ELF-1 (cell line): ENCODE measurements around the gene MYO1D.
"Not testable (repeated sequence)": the region's sequence is repeated elsewhere in the genome, so short reads cannot be mapped to it uniquely, and the experiment has no call there.

Source experiments
- DNase-seq: peaks from one replicate; pipeline ENCODE4 v3.0.0-alpha.2; 2016; ENCODE audit warnings: low read depth, low spot score

The MYO1D gene

DNA sequence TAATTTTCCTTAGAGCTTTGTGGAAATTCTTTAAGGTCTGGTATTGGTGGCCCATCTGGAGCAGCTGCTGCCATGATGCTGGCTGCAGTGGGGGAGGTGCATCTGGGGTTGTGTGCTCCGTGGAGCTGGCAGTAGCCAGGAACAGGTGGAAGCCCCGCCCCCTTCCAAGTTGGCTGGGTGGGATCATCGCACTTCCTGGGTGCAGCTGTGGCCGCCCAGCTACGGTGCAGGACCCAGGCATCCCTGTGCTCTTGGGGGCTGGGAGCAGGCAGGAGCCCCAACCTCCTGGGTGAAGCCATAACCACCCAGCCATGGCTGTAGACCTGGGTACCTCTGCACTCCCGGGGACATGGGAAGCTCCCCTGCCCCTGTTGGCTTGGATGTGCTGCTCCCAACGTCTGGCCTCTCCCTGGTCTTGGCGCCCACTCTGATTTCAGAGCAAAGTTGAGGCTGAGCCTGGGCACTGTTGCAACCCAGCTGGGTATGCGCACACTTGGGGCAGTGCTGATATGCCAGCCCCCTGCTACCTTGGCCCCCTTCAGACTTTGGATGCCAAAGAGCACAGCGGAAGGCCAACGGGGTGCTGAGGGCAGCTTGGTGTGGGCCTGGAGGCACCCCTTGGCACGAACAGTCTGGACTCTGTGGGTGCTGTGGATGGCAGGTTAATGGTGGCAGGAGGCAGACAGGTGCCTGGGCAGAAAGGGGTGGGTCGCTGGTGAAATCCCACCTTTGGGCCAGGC lies 145.2 kb downstream of the MYO1D start:
- no peak for DNase-seq

DNA sequence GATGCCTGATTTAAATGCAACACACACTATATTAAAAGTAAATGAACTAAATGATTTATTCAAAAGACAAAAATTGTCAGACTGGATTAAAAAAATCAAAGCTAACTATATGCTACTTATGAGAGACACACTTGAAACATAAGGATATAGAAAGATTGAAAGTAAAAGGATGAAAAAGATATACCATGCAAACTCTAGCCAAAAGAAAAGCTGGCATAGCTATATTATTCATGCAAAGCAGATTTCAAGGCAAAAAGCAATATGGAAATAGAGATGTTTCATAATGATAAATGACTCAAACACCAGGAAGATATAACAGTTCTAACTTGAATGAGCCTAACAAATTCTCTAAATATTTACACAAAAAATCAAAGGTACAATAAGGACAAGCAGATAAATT lies 149.2 kb downstream of the MYO1D start:
- DNase-seq, result no peak

DNA sequence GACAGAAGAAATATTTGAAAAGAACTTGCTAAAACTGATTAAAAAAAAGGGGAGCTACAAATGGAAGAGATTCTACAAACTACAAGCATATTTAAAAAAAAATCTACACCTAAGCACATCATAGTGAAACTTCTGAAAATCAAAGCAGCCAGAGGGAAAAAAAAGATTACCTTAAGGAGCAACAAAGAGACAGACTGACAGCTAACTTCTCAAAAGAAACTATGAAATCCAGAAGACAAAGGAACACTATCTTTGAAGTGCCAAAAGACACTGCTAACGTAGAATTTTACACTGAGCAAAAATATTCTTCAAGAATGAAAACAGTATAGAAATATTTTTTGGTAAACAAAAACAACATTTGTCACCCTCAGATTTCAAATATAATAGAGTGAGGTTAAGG lies 151.2 kb downstream of the MYO1D start:
- no peak for DNase-seq

DNA sequence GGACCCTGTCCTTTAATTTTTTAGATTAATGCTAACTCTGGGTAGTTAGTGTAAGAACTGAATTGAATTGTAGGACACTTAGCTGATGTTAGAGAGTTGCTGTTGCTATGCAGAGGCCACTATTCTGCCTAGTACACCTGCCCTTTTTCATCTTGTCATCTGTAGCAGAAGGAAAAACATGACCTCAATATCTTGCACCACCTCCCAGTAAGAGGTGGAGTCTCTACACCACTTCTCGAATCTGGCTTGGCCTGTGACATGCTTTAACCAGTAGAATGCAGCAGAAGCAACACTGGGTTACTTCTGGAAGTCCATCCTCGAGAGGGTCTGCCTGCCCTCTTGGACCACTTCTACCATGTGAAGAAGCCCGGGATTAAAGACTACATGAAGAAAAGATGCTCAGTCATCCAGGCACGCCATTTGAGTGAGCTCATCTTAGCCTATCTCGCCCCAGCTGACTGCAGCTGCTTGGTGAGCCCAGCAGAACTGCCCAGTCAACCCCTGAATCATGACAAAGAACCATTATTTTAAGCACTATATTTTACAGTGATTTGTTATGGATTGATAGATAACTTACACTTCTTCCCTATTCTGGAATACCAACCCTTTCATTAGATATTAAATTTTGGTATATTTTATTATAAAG lies 153.5 kb downstream of the MYO1D start:
- no peak for DNase-seq

DNA sequence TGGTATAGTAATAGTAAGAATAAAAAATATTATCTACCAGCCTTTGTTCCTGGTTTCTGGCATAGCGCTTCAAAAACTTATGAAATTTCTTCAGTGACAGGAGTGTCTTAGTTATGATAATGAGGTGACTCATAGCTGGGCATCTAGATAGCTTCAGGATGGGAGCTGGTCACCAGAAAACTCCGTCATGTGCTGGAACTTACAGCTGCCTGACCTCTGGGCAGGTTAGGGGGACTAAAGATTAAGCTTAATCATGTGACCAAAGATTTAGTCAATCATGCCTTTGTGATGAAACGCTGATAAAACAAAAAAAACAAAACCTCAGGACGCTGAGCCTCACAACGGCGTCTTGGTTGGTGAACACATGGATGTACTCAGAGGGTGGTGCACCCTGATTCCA lies 154.2 kb downstream of the MYO1D start:
- no peak for DNase-seq

DNA sequence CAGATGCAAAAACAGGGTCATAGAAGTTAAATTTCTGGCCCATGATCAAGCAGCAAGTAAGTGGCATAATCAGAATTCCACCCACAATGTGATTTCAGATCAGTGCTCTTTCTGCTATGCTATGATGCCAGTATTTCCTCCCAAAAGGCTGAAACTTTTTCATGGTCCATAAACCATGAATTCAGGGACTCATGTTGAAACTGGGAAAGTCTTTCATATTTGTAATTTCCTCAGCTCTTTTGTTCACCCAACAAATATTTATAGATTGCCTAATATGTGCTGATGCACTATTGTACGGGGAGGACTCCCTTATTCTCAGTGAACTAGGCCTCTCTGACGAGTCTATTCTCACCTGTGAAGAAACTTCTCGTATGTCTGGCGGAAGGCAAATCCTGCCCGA lies 156.3 kb downstream of the MYO1D start:
- no peak for DNase-seq

DNA sequence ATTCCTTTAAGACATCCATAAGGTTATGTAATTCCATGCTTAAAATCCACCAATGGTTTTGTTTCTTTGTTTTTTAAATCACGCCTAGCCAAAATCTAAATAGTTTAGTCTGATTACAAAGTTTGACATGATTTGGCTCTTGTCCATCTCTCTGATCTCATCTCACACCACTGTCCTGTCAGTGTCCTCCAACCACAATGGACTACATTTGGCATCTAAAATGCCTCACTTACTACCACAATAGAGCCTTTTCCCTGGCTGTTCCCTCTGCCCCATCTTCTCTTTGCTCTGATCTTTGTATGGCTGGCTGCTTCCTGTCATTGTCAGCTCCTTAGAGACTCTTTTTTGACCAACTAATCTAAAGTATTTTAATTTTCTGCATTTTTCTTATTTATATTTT lies 157.2 kb downstream of the MYO1D start:
- no peak for DNase-seq

DNA sequence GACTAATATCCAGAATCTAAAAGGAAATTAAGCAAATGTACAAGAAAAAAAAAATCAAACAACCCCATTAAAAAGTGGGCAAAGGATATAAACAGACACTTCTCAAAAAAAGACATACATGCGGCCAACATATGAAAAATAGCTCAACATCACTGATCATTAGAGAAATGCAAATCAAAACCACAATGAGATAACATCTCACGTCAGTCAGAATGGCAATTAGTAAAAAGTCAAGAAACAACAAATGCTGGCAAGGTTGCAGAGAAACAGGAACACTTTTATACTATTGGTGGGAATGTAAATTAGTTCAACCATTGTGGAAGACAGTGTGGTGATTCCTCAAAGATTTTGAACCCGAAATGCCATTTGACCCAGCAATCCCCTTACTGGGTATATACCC lies 162.0 kb downstream of the MYO1D start:
- not testable (repeated sequence) for DNase-seq

DNA sequence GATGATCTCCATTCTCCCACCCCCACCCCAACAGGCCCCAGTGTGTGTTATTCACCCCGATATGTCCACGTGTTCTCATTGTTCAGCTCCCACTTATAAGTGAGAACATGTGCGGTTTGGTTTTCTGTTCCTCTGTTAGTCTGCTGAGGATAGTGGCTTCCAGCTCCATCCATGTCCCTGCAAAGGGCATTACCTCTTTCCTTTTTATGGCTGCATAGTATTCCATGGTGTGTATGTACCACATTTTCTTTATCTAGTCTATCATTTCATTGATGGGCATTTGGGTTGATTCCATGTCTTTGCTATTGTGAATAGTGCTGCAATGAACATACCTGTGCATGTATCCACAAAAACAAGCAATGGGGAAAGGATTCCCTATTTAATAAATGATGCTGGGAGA lies 162.7 kb downstream of the MYO1D start:
- DNase-seq, result not testable (repeated sequence)

DNA sequence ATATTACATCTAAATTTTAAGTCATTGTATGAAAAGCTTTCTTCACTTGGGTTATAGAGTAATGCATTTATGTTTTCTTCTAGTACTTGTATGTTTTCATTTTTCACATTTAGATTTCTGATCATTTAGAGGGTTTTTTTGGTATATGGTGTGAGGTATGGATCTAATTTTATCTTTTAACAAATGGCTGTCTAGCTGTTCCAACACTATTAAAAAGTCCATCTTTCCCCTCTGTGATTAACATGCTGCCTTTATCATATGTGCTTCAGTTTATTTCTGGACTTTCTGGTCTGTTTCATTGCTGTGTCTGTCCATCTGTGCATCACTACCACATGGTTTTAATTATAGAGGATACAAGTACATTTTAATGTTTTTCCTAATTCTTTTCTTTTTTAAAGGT lies 163.8 kb downstream of the MYO1D start:
- no peak for DNase-seq

DNA sequence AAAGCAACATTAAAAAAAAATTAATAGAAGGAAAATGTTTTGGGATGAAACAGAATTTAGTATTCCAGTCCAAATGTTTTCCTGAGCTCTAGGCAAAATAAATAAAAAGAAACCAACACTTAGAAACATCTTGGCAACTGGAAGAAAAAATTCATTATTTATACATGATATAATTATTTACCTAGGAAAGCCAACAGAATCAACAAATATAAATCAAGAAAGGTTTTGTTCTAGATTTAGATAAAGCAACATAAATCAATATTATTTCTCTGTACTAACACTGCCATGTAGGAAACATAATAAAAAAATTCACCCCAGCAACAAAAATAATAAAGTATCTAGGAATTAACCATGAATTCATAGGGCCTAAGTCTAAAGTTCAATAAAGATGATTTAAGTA lies 167.4 kb downstream of the MYO1D start:
- DNase-seq, result no peak

DNA sequence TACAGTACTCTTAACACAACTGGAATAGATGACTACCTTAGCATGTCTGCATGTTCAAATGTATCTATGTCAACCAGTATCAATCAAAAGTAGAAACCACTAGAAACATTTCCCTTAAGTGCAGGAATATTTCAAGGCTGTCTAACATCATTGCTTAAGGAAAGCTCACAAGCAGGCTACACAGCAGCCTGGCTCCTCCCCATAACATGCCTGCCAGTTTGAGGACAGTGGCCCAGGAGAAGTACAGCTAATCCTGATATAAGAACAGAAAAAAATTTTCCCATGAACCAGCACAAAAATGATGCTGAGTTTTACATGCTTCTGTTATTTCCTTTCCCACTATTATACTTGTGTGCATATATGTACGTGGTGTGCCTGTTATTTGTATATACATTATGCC lies 175.1 kb downstream of the MYO1D start:
- no peak for DNase-seq

DNA sequence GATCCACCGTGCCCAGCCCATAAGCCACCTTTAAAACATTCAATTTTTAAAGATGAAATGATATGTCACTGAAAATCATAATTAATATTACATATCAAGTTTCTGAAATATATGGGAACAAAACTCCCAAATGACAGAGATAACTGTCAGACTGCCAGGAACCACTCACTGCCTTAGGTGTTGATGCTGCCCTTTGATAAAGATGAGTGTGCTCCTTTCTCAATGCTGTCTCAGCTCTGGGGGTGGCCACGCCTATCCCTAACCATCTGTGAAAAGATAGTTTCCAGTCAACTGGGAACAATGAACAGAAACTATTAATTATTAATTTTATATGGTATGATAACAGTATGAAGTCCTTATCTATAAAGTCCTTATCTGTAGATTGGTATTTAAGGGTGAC lies 177.7 kb downstream of the MYO1D start:
- DNase-seq, result no peak

DNA sequence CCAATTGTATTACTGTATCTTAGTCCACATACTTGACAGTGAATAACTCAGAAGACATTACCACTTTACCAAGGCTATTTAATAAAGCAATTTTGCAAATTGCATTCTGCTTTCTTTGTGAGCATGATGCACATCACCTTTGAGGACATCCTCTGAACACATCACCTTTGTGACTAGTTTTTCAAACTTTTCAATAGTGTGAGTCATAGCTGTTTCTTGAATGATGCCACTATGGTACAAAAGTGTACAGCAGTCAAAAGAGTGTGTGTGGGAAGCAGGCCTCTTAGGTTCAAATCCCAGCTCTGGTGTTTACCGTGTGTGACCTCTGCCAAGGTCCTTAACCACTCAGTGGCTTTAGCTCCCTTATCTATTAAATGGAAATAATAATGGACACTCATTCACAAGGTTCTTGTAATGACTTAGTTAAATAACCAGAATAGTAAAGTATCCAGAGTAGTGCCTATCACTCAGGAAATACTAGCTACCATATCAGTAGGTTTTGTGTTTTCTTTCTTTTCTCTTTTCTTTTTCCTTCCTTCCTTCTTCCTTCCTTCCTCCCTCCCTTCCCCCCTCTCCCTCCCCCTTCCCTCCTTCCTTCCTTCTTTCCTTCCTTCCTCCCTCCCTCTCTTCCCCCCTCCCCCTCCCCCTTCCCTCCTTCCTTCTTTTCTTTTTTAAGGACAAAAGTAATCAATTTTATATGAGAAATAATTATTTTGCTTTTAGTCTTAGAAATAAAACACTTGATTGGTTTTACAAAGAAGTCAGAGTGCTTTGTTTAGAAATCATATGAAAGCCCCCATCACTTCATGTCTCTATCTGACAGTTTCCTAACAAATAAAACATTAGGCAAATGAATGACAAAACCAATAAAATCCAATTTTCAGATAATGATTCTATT lies 178.9 kb downstream of the MYO1D start:
- no peak for DNase-seq

DNA sequence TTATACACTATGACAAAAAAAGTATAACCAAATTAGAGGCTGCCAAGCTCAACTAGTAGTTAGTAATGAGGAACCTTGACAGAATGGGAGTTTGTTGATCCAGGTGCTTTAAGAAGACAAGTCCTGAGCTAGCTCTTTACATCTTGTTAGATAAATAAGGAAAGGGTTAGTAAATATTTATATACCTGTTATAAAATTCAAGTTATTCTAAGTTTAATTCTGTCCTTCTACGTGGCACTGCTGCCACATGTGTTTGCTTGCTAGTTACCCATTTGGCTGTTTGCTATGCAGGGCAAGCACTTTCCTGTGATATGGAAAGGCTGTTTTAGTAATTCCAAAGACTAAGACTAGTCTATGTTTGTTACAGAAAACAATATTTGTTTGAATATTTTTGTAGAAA lies 180.5 kb downstream of the MYO1D start:
- no peak for DNase-seq

DNA sequence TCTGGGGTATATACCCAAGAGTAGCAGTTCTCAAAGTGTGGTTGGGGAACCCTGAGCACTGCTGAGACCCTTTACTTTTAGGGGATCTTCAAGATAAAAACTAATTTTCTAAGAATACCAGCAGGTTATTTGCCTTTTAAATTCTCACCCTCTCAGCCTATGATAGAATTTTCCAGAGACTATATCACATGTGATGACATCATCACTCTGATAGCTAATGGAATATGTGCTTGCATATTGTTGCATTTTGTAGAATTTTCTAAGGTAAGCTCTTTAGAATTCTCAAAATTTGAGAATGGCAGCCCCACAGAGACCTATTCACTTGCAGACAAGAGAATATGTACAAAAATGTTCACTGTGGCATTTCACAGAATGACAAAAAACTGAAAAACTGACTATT lies 181.1 kb downstream of the MYO1D start:
- DNase-seq, result no peak

DNA sequence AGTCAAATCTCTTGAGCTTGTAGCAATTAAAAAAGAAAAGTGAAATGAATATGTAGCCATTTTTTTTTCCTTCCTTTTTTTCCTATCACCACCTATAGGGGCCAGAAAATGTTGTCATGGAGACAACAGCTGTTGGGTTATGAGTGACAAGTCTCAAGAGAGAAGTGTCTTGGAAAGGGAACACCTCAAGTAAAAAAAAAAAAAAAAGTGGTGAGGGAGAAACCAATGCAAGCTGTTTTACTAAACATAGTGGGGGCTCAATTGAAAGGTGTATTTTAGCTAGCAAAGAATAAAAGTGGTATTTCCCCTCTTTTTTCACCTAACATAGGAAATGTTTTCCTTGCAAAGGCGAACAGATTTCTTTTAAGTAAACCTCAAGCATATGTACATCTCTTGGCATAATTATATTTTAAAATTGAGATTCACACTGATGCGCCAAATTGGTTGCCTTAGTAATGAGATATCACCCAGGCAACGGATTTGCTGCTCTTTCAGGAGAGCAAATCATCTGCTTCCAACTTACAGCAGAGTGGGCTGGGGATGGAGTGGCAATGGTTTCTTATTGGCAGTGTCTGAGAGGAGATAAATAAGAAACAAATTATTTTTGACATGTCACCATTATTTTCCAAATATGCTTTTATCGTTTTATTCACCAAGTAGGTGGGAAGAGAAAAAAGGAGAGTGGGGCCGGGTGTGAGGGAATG lies 183.6 kb downstream of the MYO1D start:
- no peak for DNase-seq

DNA sequence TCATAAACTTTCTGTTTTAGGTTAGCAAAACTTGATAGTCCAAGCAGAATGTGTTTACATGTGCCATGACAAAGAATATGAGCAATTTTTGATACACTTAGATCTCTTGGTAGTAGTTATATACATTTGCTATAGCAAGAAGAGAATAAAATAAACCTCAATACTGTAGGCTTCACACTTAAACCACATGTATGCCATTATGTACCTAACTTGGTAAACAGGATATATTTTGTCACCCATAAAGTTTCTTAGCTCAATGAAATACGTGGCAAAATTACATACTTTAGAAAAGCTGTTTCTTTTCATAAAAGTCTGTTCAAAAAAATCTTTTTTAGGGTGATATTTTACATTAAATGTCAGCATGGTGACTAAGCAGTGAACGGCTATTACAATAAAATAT lies 184.7 kb downstream of the MYO1D start:
- DNase-seq, result no peak

DNA sequence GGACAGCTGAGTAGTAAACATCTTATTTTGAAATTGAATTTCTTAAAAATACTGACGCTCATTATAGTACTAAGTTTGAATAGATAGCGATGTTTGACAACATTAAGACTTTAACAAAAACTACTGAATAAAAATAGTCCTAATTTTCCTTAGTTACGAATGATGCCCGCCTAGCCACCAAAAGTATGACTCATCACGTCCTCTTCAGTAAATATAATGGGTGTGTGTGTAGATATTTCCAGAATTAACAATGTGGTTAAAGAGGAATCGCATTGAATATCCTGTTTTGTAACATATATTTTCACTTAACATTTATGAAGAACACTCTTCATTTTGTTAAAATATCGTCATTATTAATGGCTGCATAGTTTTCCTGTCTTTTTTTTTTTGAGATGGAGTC lies 187.6 kb downstream of the MYO1D start:
- no peak for DNase-seq

DNA sequence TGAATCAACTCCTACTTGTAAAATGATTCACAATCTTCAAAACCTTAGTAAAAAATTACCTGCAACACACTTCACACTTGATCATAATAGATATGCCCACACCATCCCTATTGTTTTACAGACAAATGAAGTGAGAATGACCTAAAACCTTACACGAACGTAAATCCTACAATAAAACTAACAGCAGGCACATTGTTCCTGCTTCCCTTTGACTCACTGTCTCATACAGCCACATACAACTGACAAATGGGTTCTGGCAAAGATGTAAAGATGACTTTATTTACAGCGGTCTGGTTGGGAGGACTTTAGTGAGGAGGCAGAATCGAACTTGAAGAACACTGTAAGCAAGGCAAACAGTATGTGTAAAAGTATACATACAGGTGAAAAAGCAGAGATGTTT lies 188.7 kb downstream of the MYO1D start:
- DNase-seq, result no peak

DNA sequence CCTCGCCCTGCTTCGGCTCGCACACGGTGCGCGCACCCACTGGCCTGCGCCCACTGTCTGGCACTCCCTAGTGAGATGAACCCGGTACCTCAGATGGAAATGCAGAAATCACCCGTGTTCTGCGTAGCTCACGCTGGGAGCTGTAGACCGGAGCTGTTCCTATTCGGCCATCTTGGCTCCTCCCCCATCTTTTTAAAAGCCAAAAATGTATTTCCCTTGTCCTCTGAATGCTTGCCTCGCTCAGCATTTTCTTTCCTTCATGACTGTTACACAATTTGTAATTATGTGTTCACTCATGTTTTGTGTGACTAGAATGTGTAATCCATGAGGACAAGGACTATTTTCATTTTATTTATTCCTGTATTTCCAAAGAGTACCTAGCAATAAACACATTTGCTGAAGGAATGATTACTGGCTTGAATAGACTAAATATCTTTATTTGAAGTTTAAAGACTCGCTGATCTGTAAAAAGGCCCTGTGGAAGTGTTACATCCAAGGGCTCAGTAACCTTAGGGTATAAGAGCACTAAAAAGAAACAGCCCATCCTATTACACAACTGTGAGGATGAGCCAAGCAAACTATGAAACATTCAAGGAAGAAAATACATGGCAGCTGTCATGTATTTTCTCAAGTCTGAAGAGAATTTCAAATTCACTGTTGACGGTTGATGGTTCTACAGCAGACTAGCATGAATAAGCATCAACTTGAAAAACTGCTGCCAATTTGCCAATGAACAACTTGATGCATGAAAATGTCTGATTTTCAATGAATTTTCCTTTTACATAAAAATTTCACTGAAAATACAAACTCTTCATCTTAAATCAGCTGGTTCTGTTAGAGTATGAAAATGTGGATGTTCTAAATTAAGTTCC lies 192.6 kb downstream of the MYO1D start:
- DNase-seq, result peak; percentile 28
